ENCODE data around the gene SRSF3. TPM values are rescaled to one million over a fixed set of nuclear protein-coding genes. Genes with fewer than 3 reads are reported as not detected.

Gene SRSF3
- total and polyA plus RNA-seq, 9 of the 15 experiments (the other 6 are each of a cell fraction or from before 2014, with no cell fraction given): 337 to 1,200 (median 518) TPM

DNA sequence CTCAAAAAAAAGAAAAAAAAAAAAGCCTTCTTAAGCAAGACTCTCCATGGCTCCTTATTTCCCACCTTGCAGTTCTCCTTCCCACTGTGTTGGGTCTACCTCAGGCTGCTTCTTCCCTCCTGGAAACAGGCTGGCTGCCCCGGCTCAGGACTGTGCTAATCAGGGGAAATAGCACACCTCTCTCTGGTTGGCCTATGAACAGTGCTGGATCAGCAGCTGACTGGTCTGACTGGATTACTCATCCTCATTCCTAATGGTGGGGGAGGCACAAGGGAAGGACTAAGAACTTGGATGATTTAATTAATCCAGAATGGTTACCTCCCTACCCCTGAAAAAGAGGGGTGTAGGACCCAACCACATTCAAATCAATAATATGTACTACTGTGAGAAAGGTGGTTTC lies 3.9 kb upstream of the SRSF3 start:
- TF ChIP-seq JUND (IDR thresholded peaks at IDR 0.05; ENCODE audit: borderline replicate concordance, low read depth, low read length): peak; percentile 54
- TF ChIP-seq JUND (tag; IDR thresholded peaks at IDR 0.05; ENCODE audit: borderline replicate concordance, low read depth, low read length): no peak
- TF ChIP-seq NUFIP1 (IDR thresholded peaks at IDR 0.05; ENCODE audit: partially characterized antibody): no peak
- TF ChIP-seq, protein P1, sequence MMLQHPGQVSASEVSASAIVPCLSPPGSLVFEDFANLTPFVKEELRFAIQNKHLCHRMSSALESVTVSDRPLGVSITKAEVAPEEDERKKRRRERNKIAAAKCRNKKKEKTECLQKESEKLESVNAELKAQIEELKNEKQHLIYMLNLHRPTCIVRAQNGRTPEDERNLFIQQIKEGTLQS (IDR thresholded peaks at IDR 0.05): peak; percentile 58
- TF ChIP-seq, protein P1 (CRISPR knock-in tag; conservative IDR thresholded peaks at IDR 0.05): no peak
- TF ChIP-seq, protein P2, sequence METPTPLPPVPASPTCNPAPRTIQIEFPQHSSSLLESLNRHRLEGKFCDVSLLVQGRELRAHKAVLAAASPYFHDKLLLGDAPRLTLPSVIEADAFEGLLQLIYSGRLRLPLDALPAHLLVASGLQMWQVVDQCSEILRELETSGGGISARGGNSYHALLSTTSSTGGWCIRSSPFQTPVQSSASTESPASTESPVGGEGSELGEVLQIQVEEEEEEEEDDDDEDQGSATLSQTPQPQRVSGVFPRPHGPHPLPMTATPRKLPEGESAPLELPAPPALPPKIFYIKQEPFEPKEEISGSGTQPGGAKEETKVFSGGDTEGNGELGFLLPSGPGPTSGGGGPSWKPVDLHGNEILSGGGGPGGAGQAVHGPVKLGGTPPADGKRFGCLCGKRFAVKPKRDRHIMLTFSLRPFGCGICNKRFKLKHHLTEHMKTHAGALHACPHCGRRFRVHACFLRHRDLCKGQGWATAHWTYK (CRISPR knock-in tag; IDR thresholded peaks at IDR 0.05): no peak
- no peak for TF ChIP-seq ZNF184 (CRISPR knock-in tag; IDR thresholded peaks at IDR 0.05)
- peak; percentile 73 for TF ChIP-seq FOSL1 (tag; conservative IDR thresholded peaks at IDR 0.05)
- no peak for ATAC-seq
- H3K36me3 ChIP-seq (ENCODE audit: control insufficient read depth, insufficient read depth, low read length): peaks cover 5% of the 10 kb centered on the region; the same call in 1 of the 3 replicates
- no peak overlapping the region for H3K9ac ChIP-seq (ENCODE audit: insufficient read depth in 1 of 2, low read depth in 2 of 2, low read length in 2 of 2)
- H4K20me1 ChIP-seq (replicated peaks; ENCODE audit: control insufficient read depth, insufficient read depth, low read length): peaks cover 6% of the 10 kb centered on the region
- CTCF ChIA-PET (ENCODE audit: low intra/inter-chr PET ratio): no interaction called here
- no peak overlapping the region for H3K4me2 ChIP-seq (ENCODE audit: insufficient read depth, low read length)
- no peak overlapping the region for H3K27ac ChIP-seq (ENCODE audit: extremely low read depth, low read depth, low read length)
- in situ Hi-C loops (cut with MboI): no loop called here
- no peaks in the 10 kb centered on the region for H3K9me1 ChIP-seq (ENCODE audit: control insufficient read depth, insufficient read depth, low read length)
- H3K27me3 ChIP-seq (ENCODE audit: control insufficient read depth in 2 of 2, insufficient read depth in 2 of 2, low read length in 2 of 2): no peaks in the 10 kb centered on the region
- BruUV-seq (replicated peaks): no TSS peak
- FAIRE-seq: no peak
- POLR2A ChIA-PET: interaction anchor here (1.8 kb wide), 1 partner anchor 11 kb away, joined by 6 read pairs; no protein-coding TSS in a partner anchor
- H3K4me3 ChIP-seq: no peak overlapping the region
- intact Hi-C loops (cut with micrococcal nuclease): loop anchor here (5.0 kb wide), 1 partner anchor 148 kb away; the partner anchor contains the start of genes KCTD20 and PXT1
- WGBS (ENCODE audit: insufficient coverage, low coverage, missing lambda C conversion rate): 31% methylated on average over 1 of the region's 1 CpG
- no peaks in the 10 kb centered on the region for H3K9me3 ChIP-seq (replicated peaks; ENCODE audit: control insufficient read depth, insufficient read depth, low read depth, low read length)
- peaks cover 20% of the 10 kb centered on the region for H3K79me2 ChIP-seq (ENCODE audit: control insufficient read depth, insufficient read depth, low read length)
- no peak for DNase-seq (ENCODE audit: extremely low read depth in 1 of 4, low spot score in 3 of 4)
- no peak overlapping the region for H2AFZ ChIP-seq (ENCODE audit: low read depth, low read length)
- H3K4me1 ChIP-seq (replicated peaks in 1 of 2; ENCODE audit: control insufficient read depth in 2 of 2, insufficient read depth in 2 of 2, low read length in 2 of 2): peaks cover 5 to 15% of the 10 kb centered on the region in 2 experiments; a peak in 3 of 5 replicates
